Measurements from ENCODE around the gene VIL1.

GRCh38 chr2:218402911-218403411 is 16.0 kb upstream of the VIL1 start:
- no peak for TF ChIP-seq CTCF (conservative IDR thresholded peaks at IDR 0.05; ENCODE audit: low read depth, low read length)
- TF ChIP-seq EZH2 (IDR thresholded peaks at IDR 0.05; ENCODE audit: low read length, unreplicated experiment): no peak
